ENCODE measurements around the gene FSTL5.
"Not testable (repeated sequence)": the region's sequence is repeated elsewhere in the genome, so short reads cannot be mapped to it uniquely, and the experiment has no call there.

The FSTL5 gene

DNA sequence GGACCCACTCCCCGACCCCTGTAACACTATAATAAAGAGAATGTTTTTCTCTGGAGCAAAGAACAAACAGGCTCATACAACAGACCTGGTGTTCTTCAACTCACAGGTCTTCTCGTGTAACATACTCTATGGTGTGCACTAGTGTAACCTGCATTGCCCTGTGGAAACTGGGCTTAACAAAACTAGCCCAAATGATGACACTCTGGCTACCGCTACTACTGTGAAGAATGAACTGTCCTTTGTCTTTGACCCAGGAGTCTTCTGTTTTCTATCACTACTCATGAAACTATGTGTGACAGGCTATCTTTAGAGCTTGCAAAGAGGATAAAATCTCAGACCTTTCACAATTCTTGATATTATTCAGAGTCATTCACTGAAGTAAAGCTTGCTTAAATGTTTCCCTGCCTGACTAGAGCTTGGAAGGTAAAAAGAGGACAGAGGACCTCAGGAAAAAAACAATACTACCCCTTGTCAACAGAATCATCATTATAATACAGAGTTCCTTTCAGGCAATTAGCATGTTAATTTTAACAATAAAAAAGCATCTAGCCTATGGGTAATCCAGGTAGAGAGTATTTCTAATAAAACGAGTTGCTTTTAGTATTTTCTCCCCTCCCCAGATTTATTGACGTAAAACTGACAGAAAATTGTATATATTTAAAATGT, 59.2 kb downstream of the FSTL5 start:
- DNase-seq (ENCODE audit: low read depth in 2 of 3, low spot score in 1 of 3) = no peak

DNA sequence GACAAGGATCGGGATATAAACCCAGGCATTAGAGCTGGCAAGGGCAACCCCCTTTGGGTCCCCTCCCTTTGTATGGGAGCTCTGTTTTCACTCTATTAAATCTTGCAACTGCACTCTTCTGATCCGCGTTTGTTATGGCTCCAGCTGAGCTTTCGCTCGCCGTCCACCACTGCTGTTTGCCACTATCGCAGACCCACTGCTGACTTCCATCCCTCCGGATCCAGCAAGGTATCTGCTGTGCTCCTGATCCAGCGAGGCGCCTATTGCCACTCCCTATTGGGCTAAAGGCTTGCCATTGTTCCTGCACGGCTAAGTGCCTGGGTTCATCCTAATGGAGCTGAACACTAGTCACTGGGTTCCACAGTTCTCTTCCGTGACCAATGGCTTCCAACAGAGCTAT, 59.9 kb downstream of the FSTL5 start:
- DNase-seq (ENCODE audit: low read depth in 2 of 3, low spot score in 1 of 3) = not testable (repeated sequence)

GRCh38 chr4:162102713-162103112, 61.1 kb downstream of the FSTL5 start:
- DNase-seq (ENCODE audit: low read depth in 2 of 3, low spot score in 1 of 3) = no peak

DNA sequence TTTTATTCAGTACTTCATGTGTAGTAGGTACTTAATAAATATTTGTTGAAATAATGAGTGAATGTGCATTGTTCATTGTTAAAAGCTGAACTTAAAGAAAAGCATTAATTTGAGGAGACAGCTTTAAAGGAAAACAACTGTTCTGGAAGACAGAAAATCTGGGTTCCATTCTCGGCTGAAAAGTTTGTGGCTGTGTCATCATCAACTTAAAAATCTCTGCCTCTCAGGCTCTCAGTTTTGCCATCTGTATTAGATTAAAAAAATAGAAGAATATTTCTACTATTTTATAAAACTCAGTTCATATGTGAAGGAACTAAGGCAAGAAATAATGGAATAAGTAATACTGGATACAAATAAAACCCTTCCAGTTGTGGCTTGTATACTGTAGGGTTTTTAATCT, 62.5 kb downstream of the FSTL5 start:
- DNase-seq (ENCODE audit: low read depth in 2 of 3, low spot score in 1 of 3) = no peak

DNA sequence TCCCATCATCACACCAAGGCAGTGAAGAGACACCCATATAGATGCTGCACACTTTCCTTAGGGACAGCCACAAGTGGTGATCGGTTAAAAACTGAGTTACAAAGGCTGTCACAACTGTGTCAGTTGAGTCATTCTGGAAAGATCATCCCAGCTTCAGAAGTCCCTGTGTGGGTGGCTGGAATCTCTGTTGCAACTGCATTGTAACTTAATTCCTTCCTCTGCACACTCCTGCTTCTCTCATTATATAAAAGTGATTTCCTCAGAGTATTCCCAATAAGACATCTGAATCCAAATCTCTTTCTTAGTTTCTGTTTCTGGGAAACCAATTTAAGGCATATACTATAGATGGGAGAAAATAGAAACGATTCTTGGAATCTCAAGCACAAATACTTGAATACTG, 88.1 kb downstream of the FSTL5 start:
- no peak for DNase-seq (ENCODE audit: low read depth in 2 of 3, low spot score in 1 of 3)

- DNase-seq (ENCODE audit: low read depth in 2 of 3, low spot score in 1 of 3) = no peak
Observed at GRCh38 chr4:162061214-162061613, 102.6 kb downstream of the FSTL5 start.

DNA sequence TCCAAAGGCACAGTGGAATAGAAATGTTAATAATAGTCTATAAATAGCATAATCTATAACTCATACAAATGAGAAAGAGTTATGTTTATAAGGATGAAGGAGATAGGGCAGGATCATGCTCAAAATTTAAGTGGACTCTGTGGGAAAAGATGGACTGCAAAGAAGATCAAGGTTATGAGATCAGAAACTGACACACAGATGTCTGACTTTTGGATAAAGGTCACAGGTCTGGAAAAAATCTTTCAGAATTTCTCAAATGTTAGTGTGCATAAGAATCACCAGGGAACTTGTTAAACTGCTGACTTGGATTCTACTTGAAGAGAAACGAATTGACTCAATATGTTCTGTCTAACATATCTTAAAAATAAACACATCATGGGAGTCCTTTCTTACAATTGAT, 104.1 kb downstream of the FSTL5 start:
- no peak for DNase-seq (ENCODE audit: low read depth in 2 of 3, low spot score in 1 of 3)

DNA sequence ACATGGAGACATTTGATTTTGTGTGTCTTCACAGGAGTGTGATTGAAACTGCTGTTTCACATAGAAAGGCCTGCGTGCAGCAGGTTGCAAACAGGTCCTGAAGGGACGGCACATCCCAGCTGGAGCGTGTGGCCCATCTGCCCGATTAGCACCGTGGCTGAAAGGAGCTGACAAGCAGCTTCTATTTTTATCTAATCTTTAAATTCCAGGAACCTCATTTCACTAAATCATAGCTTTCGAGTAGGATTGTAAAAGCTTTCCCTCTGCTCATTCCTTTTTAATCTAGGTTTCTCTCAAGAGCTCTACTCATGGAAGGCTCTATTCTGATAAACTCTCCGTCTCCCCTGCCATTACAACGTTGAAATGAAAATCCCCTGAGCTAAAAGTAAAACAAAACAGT, 106.8 kb downstream of the FSTL5 start:
- no peak for DNase-seq (ENCODE audit: low read depth in 2 of 3, low spot score in 1 of 3)

DNA sequence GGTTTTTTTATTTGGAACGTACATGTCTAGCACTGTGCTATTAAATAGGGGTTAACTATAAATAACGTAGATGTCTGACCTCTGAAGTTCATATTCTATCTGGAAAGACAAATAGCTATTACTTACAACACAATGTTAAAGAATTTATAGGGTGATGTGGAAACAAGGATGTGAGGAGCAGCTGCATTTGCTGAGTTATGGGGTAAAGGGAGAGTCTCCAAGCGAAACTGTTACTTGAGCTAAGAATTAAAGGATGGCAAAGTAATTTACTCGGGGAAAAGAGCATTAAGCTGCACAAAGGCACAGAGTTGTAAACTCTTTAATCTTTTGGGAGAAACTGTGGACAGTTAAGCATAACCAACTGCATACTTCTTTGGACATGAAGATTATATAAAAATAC, 117.7 kb downstream of the FSTL5 start:
- no peak for DNase-seq (ENCODE audit: low read depth in 2 of 3, low spot score in 1 of 3)

GRCh38 chr4:162038112-162038511, 125.7 kb downstream of the FSTL5 start:
- DNase-seq (ENCODE audit: low read depth in 2 of 3, low spot score in 1 of 3) = no peak

GRCh38 chr4:162017863-162018262, 145.9 kb downstream of the FSTL5 start:
- DNase-seq (ENCODE audit: low read depth in 2 of 3, low spot score in 1 of 3) = no peak

DNA sequence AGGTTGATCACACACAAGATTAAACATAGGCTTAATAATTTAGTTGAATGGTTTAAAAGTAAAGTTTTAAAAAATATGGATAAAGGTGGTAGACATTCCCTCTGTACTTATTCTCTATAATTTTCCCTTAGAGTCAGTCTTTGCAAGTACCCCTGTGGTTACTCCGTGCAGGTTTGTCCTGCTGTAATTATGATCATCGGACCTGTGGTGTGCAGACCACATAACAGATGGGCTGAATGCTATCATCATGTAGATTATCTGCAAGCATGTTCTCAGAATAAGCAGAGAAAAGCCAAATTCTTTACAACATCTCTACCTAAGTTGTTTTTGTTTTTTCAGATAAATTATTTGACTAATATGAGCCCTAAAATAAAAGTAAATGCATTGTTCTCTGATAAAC, 146.8 kb downstream of the FSTL5 start:
- DNase-seq (ENCODE audit: low read depth in 2 of 3, low spot score in 1 of 3) = no peak

GRCh38 chr4:162016219-162016618, 147.6 kb downstream of the FSTL5 start:
- DNase-seq (ENCODE audit: low read depth in 2 of 3, low spot score in 1 of 3) = no peak

- DNase-seq (ENCODE audit: low read depth in 2 of 3, low spot score in 1 of 3) = no peak
Observed at GRCh38 chr4:162015090-162015489, 148.7 kb downstream of the FSTL5 start.

DNA sequence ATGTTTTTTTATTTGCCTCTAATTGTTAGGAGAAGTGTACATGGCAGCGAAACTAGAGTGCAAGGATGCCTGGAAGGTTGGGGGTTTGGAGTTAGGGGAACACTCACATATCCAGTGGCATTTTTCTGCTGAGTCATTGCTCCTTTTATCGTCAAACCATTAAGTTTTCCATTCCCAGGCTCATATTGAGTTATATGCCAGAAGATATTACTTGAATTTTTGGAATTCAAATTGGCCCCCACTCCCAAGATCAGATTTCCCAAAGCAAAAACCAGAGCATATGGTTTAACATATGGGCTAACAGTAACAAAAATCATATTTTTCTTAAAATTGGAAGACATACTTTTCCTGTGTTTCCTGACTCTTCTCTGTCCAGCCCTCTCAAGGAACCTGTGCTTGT, 152.7 kb downstream of the FSTL5 start:
- no peak for DNase-seq (ENCODE audit: low read depth in 2 of 3, low spot score in 1 of 3)

DNA sequence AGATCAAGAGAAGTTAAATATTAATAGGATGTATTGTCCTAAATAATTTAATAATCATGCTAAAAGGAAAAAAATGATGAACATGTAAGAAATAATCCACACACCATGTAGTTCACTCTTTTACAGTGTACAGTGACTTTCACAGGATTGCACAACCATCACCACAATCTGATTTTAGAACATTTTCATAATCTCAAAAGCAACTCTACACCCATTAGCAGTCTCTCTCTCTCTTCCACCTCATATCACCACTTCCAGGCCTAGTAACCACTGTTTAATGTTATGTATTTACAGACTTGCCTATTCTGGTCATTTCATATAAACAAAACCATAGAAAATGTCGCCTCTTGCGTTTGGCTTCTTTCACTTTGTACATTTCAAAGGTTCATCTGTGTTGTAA, 153.4 kb downstream of the FSTL5 start:
- no peak for DNase-seq (ENCODE audit: low read depth in 2 of 3, low spot score in 1 of 3)

- DNase-seq (ENCODE audit: low read depth in 2 of 3, low spot score in 1 of 3) = no peak
Observed at GRCh38 chr4:161992317-161992716, 171.5 kb downstream of the FSTL5 start.

DNA sequence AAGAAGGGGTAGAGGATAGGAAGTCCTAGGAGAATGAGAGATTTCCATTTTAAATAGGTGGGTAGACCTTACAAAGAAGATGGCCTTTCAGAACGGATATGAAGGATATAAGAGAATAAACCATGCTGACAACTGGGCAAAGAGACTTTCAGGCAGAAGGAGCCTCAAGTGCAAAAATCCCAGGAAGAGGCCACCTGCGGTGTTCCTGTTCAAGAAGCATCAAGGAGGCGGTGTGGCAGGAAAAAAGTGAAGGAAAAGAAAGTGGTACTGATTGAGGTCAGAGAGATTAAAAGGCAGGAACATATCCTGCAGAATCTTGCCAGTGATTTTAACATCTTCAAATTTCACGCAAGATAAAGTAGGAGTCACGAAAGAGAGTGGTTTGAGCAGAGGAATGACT, 172.0 kb downstream of the FSTL5 start:
- DNase-seq (ENCODE audit: low read depth in 2 of 3, low spot score in 1 of 3) = no peak

GRCh38 chr4:161990721-161991120, 173.1 kb downstream of the FSTL5 start:
- no peak for DNase-seq (ENCODE audit: low read depth in 2 of 3, low spot score in 1 of 3)

- no peak for DNase-seq (ENCODE audit: low read depth in 2 of 3, low spot score in 1 of 3)
Observed at GRCh38 chr4:161988946-161989345, 174.9 kb downstream of the FSTL5 start.

DNA sequence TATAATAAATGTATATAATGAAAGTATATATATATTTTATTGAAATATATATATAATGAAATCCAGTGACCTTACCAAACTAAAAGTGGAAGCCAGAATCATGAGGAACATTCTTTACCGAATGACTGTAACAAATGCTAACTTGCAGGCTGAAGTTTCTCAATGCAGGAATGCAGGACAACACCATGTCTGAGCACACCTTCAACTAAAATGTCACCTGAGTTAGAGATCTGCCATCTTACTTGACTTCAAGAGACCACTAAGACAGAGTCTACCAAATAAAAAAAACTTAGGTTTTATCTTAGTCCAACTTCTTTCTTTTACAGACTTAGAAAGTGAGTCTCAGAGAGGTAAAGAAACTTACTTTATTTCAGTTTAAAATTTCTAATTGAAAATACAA, 176.2 kb downstream of the FSTL5 start:
- DNase-seq (ENCODE audit: low read depth in 2 of 3, low spot score in 1 of 3) = no peak

- no peak for DNase-seq (ENCODE audit: low read depth in 2 of 3, low spot score in 1 of 3)
Observed at GRCh38 chr4:161952382-161952781, 211.4 kb downstream of the FSTL5 start.

GRCh38 chr4:161949946-161950725, 213.7 kb downstream of the FSTL5 start:
- no peak for DNase-seq (ENCODE audit: low read depth in 2 of 3, low spot score in 1 of 3)

All from stimulated activated CD4-positive, alpha-beta T cell treated with anti-CD3 and anti-CD28 coated beads, Interleukin-12 subunit alpha, Interleukin-12 subunit beta, amount 100 ng/mL, for 48 hours (primary cell).